ENCODE results near the gene BRD2.

BRD2 gene

DNA sequence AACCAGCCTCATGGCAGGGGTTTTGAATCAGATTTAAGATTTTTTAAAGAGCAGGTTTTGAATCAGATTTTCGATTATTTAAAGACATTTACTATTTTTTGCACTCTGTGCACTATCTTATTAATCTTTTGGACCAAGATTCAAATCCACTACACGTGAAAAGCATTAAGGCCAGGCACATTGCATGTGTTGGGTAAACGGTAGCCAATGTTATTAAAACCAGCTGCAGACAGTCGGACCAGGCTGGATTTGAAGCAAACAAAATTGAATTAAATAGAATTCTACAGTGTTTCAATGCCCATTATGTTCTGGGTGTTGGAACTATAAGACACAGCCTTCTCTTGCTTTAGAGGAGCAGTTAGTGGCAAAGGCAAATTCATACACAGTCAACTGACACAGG, 33.3 kb downstream of the BRD2 start:
- DNase-seq = no peak

DNA sequence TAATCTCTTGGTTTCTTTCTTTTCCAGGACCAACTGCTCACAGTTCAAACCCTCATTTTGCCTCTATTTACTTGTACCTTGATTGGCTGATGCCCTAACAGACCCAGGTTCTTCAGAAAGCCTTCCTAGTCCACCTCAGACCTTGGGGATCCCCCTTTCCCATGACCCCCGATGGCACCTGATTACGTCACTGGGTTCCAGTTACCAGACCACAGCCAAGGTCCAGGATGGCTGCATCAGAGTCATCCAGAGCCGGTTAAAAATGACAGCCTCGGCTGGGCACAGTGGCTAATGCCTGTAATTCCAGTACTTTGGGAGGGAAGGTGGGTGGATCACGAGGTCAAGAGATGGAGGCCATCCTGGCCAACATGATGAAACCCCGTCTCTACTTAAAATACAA, 36.5 kb downstream of the BRD2 start:
- no peak for DNase-seq

DNA sequence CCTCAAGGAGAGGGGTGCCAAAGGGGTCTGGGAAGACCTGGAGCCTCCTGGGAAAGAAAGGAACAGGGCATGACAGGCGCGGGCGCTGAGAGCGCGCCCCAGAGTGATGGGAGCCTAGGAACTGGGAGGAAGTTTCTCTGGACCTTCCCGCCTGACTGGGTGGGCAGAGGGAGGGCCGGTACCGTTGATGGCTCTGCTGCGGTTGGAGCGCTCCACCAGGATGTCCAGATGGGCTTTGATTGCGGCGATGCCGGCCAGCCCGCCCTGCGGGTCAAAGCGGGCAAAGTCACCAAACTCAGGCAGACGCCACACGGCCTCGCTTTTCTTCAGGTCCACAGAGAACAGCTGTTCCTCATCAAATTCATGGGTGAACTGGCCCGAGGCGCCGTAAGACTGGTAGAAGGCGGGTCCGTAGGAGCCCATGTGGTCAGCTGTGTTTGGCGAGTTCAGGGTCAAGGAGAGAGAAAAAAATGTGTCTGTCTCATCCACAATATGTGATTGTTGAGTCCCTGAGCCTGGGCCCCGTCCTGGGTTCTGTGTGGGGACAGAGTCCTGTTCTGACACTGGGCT, 39.5 kb downstream of the BRD2 start:
- no peak for DNase-seq

DNA sequence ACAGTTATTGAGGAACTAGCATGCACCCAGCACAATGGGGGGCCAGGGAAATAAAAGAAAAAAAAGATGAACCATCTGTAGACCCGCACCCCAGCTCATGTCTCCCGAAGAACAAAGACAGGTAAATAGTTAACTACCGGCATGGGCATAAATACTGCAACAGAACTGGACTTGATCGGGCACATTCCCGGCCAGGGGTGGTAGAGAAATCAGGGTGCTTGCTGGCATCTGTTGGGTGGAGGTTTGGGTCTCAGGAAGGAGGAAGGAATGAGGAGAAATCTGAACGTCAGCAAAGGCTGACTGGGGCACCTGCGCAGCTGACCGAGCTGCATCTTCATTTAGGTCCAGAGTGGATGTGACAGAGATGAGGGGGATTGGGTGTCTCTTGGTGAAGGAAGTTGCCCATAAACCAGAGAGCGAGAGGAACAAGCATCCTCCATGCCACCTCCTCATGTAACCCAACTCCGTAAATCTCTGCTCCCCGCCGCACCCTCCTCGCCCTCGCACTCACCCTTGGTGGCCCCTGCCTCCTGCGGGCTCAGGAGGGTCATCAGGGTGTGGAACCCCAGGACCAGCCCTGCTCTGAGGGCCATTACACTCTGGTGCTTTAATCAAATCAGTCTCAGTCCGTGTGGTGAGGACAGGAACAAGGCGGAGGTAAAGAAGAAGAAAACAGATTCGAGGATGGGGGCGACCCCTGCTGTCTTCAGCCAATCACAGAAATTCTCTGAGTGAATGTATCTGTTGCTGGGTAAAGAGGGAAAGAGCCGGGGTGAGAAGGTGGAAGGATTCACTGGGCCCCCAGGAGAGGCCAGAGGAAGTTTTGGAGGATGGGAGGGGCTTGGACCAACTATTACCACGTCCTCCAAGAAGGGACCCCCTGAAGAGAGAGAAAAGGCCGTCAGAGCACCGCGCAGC, 40.8 kb downstream of the BRD2 start, which contains the start of gene HLA-DOA:
TSS of gene HLA-DOA (minus strand) at position 648 of the 918 bp plus-strand sequence.
- no peak for DNase-seq

DNA sequence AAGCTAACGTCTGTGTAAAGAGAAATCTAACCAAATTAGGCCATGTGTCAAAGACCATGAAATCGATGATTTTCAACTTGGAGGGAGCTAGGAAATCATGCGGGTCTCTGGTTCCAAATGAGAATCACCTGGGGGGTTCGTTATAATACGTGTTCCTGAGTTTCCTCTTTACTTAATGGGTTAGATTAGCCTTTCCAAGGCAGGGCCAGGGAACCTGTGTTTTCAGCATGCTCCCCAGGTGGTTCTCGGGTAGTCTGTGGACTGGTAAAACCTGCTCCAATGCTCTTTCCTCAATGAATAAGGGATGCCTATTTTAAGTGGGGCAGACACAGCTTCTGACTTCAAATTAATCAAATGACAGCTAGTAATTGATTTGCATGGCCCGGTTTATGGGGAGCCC, 42.0 kb downstream of the BRD2 start:
- no peak for DNase-seq

DNA sequence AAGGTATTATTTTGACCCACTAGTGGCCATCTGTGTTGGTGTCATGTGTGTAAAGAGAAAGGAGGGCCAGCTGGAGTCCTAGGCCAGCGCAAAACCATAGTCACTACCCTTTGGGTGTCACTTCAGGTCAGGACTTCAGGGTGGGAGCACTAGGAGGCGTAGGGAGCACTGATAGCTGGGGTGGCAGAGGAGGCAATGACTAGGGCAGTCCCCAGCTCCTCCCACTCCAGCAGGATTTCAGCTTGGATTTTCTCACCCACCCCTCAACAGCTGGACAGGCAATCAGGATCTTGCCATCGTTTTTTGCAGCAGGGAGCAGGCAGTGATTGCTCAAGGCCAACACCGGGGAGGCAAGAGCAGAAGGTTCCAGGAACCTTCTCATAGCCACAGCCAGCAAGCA, 45.2 kb downstream of the BRD2 start:
- DNase-seq = no peak

DNA sequence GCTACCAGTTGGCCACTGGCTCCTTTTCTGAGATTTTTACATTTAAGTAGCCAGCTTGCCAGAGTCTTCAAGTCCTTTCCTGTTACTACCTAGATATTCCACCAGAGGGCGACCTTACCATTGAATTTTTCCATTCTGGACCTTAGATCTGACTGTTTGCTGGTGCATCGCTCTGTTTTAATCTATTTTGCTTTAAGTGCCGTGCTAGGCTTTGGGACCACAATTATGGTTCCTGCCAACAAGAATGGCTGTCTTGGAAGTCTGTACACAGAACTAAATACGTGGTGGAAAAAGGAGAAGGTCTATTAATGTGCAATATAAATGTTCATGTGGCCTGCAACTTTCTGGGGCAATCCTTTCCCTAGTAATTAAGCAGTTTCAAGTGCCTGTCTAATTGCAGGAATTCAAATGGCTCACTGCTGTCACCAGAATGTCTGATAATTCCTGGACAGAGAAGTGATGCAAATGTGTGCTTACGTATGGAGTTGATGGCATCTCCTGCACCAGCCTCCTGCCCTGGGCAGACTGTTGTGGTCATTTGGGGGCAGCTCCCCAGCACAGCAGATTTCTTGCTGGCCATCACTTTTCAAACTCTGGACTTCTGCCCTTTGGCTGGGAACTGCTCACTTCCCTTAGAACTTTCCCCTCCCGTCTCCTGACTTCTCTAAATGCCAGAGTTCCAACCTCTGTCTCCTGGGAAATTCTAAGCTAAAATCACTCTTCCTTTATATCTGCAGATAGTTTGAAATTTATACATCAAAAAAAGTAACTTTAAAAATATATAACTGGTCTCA, 46.6 kb downstream of the BRD2 start:
- DNase-seq = peak; percentile 29 to 85

DNA sequence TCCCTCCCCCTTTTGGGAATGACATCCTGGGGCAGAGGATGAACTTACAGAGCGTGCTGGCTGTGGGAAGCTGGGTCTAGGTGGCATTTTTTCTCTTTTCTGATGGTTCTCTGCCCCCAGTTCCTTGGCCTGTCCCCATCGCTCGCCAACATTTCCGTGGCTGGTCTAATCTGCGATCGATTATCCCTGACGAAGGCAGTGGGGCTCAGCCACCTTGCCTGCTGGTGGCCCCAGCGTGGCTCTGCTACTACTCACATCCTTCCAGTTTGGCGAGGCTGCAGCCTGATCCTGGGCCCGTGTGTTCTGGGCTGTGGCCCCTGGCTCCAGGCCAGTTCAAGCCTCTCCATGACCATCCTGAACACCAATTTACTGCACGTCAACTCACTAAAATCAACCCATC, 47.4 kb downstream of the BRD2 start:
- no peak for DNase-seq

DNA sequence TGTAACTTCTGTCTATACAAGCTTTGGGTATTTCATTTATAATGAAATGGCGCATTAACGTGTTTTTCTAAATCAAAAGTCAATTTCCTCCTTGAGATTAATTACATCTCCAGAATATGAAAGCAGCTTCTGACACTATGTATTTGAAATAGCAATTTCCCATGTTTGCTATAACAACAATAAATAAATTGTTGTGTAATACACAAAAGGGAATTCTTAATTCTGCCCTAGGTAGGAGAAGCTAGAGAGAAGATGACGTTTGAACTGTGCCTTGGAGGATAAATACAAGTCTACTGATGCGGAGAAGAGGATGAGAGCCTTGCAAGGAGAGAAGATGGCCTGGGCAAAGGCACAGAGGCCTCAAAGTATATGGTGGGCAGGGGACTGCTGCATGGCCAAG, 48.6 kb downstream of the BRD2 start:
- DNase-seq = no peak

DNA sequence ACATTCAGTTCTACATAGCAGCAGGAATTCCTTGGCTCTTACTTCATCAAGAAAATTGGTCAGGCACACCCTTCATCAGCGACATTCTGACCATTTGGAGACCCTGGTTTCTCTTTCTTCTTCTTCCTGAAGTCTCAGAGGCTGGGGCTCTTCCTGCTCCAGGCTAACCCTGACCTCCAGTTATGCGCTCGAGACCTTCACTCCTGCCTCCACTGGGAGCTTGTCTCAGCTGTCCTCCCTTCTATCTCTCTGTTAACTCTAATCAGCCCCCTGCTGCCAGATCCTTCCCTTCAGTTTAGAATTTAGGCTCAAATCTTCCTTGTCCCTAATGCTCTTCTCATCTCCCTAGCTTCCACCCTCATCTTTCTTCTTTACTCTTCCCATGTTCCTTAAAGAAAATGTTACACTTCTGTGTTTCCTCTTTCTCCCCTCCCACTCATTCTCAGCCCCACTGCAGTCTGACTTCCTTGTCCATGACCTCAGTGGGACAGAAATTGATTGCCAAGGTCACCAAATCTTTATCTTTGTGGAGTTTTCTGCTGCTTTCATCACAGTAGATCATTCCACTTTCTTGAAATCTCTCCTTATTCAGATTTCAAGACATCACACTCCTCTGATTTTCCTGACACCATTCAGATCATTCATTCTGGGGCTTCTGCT, 49.4 kb downstream of the BRD2 start:
- peak in 1 of 2 donors; percentile 2 for DNase-seq

DNA sequence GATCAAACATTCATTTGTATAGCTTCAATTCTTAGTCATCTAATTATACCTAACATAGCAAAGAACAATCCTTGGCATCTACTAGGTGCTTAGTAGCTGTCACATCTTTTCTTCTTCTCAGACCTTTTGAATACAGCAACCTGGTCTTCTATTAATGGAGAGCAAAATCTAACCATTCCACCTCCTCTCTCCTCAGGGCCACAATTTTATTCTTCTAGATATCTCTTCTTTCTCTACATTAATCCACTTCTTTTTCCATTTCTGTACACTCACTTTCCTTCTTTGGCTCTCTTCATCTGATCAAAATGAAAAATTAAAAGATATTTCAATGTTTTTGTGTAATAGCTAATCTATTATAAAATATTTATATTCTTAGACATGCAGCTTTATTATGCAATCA, 50.0 kb downstream of the BRD2 start:
- no peak for DNase-seq

DNA sequence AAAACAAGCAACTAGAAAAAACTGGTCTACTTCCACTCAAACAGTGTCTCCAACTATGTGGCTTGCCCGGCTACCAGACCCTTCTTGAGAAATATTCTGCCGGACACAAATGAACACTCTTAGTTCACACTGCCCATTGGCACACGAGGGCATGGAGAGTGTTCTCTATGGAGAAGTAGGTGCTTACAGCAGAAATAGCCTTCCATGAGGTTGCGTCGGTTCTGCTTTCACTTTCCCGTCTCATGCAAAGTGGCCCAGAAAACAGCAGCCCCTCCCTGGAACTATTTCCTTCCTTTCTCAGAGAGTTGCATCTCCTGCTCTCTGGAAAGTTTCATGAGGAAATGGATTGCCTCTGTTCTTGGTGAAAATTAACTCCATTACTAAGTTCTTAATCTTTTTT, 50.5 kb downstream of the BRD2 start:
- DNase-seq = peak; percentile 23 to 36

DNA sequence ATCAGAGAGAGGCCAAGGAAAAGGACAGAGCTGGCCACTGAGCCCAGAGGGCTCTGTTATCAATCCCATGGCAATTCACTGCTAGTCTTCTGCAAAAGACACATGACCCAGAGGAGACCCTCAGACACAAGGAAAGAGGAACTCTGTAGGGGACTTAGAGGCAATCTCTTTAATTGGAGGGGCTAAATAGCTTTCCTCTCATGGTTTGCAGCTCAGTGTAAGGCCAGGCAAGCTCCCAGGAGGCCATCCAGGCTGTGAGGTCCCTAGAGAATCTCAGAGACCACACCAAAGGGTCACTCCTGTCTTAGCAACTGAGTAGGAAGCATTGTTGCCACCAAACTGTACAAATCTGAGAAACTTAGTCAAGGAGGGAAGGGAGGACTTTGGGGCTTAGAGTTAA, 51.0 kb downstream of the BRD2 start:
- DNase-seq = no peak

DNA sequence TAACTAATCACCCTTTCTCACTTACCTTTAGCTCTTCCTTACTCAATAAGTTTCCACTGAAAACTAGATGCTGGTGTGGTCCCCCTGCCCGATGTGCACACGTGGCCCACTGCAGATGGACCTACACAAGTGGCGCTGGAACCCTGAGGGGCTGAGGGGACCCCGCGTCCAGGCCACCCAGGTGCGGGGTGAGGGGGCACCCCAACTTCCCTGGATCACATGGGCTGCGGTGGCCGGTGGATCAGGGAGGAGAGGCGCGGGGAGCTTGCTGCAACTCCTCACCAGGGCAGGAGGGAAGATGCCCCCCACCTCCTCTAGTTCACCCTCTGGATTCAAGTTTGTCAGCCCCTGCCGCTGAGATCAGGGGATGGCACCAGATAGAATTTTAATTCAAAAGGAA, 53.5 kb downstream of the BRD2 start:
- no peak for DNase-seq

DNA sequence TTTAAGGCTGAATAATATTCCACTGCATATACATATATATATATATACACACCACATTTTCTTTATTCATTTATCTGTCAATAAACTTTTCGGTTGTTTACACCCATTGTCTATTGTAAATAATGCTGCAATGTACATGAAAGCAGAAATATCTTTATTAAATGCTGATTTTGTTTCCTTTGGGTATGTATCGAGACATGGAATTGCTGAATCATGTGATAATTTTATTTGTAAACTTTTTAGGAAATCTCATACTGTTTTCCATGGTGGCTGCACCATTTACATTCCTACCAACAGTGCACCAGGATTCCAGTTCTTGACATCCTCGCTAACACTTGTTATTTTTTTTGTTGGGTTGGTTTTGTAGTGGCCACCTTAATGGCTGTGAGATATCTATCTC, 55.1 kb downstream of the BRD2 start:
- DNase-seq = no peak

DNA sequence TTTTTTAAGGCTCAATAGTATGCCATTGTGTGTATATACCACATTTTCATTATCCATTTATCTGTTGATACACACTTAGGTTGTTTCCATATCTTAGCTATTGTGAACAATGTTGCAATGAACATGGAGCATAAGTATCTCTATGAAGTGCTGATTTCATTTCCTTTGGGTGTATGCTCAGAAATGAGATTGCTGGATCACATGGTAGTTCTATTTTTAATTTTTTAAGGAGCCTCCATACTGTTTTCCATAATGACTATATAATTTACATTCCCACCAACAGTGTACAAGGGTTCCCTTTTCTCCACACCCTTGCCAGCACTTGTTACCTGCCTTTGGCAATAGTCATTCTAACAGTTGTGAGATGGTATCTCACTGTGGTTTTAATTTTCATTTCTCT, 56.1 kb downstream of the BRD2 start:
- DNase-seq = no peak

DNA sequence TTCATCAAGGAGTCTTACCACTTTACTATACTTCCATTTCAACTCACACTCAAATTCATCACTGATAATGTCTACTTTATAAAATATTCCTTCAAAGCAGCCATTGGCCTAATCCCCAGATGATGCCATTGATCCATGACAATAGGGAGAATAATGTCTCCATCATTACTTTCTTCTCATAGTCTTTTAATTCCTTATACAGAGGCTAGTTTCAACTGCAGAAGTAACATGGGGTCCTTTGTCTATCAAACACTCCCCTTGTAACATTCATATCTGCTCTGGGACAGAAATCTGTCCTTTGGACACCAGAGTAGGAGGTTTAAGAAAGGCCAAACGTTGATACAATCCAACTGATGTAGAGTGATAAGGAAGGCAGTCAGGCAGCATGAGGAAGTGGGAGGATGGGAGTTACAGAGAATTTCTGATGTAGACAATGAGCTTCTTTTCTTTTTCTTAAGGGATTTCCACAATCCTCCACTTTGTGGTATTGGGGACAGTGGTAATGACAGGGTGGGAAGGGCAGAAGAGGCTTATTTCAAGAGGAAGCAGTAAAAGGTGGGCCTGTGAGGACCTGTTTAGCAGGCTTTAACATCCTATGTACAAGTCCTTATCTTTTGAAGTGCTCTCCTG, 59.9 kb downstream of the BRD2 start:
- DNase-seq = no peak

DNA sequence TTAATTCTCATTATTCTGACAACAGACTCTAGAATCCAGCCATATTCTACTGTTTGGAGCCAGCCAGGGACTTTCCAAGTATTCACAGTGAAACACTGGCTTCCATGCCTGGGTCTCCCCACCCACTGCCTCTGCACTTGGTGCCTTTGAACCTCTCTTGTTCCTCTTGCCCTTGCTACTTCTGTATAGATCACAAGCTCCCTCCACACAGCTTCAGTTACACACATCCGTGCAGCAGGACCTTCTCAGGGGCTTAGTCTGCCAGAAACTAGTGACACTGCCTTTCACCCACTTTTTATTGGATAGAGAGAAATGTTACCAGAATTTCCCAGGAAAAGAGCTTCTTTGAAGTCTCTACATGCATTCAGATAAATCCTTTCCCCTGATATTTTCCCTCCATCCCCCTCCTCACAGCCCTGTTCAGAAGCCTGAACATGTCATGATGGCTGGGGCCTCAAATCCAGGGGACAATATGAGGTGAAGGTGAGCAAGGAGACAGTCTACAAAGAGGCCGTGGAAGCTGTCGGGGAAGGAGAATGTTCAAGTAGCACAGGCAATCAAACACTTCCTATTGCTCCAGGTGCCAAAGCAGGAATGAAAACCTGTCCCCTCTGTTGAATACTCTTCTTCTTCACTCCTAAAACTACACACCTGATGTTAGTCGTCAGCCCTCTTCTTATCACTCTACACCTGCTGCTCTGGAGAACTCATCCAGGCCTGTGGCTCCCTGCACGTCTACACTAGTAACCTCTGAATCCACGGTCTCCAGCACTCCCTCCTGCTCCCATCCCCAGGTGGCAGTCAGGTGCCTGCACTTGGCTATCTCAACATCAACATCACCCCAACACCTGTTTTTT, 61.2 kb downstream of the BRD2 start:
- peak in 1 of 2 donors; percentile 66 for DNase-seq

DNA sequence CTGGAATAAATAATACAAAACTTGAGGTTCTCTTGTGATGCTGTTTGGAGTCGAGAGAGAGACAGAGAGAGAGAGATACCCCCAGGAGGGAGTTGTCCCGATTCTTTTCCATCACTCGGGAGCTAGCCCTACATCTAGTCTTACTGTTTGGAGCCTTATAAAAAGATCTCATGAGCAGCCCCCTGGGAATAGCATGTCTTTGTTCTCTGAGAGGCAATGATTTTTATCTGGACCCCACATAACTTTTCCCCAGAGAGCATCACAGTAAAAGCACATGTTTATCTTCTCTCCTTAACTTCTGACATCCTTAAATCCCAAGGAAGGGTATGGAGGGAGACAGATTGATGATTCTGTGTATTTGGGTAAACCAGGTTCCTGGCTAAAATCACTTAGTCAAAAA, 61.9 kb downstream of the BRD2 start:
- DNase-seq = no peak

Measured in hippocampal formation (tissue), 2 donors.